Activated T-cell treated with anti-CD3 and anti-CD28 coated beads for 24 hours (primary cell): ENCODE measurements around the gene TMIGD3.

Experiments used
- DNase-seq: peaks from one replicate; pipeline ENCODE4 v3.0.0-alpha.2; 2020; ENCODE audit warnings: low read depth

Gene TMIGD3

DNA sequence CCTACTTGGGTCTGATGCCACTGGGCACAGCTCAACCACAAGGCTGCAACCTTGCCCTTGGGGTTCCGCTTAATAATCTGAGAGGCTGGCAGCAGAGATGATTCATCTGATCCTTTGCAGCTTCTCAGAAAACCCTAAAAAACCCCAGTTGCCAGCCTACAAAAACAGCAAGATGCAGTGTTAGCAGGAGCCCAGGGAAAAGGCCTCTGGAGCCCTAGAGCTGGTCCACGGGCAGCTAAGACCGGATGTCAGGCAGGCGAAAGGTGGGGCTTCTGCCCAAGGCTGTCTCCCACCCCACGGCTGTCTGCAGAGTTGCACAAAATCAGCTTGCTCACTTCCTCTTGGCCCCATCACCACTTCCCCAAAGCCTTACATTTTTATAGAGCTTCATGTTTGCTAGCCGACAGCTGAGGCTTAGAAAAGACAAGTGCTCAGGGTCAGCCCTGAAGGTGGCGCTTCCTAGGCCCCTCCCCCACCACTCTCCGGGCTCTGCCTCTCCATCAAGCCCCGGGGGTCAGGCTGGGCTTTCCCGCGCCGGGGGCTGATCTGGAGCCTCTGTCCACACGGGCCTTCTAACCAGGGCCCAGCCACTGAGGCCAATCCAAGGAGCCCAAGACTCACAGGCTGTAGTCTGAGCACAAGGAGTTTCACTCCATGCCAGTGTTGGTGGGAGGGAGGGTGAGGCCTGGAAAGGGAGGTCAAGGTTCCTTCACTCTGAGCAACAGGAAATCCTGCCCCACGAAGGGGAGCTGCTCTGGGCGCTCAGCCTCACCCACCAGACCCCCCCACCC is 4.2 kb upstream of the TMIGD3 start:
- peak; percentile 44 for DNase-seq

DNA sequence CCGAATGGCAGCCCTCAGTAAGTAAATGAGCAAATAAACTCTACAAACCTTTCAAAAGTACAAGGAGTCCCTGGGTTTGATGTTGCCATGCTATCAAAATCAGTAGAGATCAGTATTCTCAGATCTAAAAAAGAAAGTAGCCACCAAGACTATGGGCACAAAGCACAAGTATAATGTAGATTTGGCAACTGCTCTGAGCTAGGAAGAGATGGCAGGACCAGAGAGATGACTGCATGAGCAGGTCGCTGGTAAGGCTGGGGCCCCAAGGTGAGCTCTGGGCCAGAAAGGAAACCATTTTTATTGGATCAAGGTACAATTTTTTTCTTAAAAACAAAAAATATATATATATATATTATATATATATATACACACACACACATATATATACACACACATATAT is 3.1 kb upstream of the TMIGD3 start:
- DNase-seq: no peak

GRCh38 chr1:111505641-111506119 is 2.2 kb upstream of the TMIGD3 start:
- no peak for DNase-seq

GRCh38 chr1:111504097-111504496 is 664 bp upstream of the TMIGD3 start:
- DNase-seq: no peak

DNA sequence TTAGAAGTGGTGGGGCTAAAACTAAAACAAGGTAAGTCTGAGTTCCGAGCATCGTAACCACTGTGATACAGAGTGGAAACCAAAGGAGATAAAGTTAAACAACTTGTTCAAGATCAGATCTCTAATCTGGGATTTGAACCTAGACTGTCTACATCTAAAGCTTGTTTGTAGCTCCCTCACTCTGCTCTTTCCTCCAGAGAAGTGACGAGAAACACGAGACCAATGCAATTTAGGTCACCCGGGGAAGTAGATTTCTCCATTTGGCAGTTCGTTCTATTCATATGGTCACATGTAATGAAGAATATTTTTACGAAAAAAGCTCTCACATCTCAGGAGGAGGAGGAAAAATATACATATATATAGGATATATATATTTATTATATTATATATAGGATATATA is 1.8 kb downstream of the TMIGD3 start:
- DNase-seq: no peak

GRCh38 chr1:111499026-111499785 is 4.2 kb downstream of the TMIGD3 start:
- no peak for DNase-seq

GRCh38 chr1:111497592-111497991 is 5.8 kb downstream of the TMIGD3 start:
- no peak for DNase-seq

DNA sequence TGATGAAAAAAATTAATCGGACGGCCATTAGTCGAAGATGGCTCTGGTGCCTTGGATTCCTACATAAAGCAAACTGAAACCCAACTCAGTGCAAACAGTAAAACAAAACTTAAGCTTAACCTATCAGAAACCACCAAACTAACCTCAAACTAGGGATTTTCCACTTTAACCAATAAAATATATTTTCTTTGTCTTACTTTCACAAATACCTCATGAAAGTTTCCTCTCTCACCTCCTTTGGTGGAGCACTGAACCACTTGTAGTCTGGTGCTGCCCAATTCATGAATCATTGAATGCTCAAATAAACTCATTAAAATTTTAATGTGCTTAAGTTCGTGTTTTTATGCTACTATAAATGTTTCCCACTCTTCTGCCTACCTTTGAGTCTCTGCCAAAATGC is 7.0 kb downstream of the TMIGD3 start:
- DNase-seq: no peak

DNA sequence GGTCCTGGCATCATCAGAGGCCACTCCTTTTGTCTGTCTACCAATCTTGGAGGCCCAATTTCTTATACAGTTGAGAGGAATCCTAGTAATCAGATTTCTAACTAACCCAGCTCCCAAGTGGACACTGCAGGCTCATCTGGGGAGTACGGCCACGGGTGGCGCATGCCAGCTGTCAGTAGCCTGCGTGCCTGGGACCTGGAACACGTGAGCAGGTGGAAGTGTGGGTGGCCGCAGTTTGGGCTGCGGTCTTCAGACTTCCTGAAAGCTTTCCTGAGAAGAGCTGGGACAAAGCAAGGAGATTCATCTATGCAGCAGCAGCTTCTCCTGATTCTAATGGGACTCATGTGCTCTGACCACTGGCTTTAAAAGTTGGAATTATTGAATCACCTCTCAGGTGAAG is 12.4 kb downstream of the TMIGD3 start:
- DNase-seq: no peak

- no peak for DNase-seq
These were observed 13.2 kb downstream of the TMIGD3 start for GRCh38 chr1:111490220-111490619.

DNA sequence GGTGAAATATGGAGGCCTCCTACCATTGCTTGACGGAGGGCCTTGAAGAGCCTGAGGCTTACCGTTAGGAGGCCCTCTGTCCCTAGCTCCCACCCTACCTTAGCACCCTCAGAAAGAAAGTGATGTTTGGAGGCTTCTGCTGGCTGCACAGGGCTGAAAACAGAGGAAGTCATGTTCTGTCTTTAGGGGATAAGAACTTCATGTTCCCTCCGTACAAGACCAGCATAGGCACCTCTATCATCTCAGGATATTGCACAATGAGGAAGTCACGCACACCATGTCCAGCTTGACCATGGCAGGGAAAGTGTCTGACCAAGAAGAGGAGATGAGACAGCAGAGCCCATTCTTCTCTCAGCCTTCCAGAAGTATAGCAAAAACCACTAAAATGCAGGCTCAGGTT is 13.8 kb downstream of the TMIGD3 start:
- DNase-seq: no peak

GRCh38 chr1:111488669-111489068 is 14.8 kb downstream of the TMIGD3 start:
- no peak for DNase-seq

DNA sequence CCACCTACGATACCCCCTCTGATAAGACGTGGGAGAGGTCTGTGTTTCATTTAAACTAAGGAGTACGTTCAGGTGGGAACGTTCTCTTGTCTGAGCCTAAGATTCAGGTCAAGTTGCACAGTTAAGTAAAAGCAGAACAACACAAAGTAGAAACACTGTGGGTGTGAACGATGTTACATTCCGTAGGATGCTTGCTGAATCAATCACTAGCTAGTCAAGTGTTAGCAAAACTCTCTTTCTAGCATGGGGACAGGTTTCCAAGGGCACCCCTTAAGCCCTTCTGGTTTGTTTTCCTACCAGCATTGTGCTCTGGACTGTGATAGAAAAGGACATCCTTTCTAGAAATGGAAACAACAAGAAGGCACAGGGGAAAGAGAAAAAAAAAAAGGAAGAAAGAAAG is 16.3 kb downstream of the TMIGD3 start:
- no peak for DNase-seq

DNA sequence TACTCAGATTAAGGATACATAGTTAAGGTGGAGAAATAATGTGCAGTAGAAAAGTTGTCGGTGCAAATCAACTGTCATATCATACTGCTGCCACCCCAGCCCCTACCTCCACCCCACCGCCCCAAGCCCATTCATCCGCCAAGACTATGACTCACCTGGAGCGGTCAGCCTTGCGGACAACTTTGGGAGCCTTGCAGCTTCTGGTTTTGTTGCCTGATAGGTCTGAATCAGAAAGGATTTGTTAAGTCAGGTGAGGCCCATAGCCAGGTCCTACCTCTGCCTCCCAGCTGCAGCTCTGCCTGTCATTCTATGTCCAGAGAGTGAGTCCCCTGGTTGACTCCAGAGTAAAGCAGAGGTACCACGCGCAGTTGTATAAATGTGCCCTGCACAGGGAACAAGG is 17.0 kb downstream of the TMIGD3 start:
- DNase-seq: no peak

DNA sequence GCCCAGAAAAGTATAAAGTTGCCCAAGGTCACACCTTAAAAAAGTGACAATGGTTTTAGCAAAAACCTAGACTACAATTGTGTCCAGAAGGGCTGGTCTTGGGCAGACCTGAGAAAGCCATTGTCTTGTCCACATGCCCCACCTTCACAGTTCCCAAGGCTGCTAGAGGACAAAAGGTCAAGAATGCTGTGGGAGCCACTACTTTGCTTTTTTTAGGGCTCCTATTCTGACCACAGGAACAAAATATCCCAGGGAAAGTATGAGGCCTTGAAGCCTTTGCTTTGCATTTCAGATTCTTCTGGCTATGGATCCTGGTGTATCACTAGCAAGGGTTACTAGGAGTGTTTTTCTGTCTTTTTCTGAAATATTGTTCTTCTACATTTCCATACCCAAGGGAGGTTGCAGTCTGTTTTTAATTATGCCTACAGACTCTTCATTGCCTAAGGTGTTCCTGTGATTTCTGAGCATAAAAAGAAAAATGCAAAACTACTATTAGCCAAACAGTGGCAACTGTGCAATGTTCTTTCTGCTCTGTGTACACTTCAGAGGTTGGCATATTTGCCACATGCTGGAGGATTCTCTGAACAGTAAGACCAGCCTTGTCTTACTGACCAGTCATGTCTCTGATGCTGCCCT is 18.9 kb downstream of the TMIGD3 start:
- DNase-seq: no peak

DNA sequence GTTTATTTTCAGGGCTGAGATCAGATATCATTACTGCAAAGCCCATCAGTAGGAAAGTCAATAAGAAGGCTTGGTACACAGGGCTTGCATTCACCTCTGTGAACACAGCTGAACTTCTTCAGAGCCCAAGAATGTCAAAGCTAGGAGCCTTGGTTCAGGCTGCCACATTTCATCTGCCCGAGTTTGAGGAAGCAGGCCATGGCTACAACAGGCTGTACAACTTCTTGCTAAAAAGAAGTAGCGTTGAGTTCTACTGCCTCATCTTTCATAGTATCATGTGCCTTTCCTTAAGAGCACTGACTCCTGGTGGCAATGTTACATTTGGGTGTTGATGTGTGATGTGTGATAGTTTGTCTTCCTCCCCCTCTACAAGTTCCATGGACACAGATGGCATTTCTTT is 19.6 kb downstream of the TMIGD3 start:
- DNase-seq: no peak

DNA sequence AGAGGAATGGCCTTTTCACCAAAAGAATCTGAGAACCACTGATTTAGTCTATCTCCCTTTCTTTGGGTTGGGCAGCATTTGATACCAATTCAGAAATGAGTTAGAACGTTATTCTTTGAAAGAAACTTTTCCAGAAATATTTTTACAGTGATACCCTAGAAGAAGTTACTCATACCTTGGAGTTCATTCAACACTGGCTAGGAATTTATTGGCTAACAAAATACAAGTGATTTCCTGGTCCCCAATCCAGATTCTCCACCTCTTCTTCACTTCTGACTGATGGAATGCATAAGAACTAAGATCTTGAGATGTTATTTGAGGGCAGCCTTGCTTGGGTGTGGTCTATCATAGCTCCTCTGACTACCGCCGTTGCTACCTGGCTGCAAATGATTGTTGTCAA is 20.3 kb downstream of the TMIGD3 start:
- DNase-seq: no peak

DNA sequence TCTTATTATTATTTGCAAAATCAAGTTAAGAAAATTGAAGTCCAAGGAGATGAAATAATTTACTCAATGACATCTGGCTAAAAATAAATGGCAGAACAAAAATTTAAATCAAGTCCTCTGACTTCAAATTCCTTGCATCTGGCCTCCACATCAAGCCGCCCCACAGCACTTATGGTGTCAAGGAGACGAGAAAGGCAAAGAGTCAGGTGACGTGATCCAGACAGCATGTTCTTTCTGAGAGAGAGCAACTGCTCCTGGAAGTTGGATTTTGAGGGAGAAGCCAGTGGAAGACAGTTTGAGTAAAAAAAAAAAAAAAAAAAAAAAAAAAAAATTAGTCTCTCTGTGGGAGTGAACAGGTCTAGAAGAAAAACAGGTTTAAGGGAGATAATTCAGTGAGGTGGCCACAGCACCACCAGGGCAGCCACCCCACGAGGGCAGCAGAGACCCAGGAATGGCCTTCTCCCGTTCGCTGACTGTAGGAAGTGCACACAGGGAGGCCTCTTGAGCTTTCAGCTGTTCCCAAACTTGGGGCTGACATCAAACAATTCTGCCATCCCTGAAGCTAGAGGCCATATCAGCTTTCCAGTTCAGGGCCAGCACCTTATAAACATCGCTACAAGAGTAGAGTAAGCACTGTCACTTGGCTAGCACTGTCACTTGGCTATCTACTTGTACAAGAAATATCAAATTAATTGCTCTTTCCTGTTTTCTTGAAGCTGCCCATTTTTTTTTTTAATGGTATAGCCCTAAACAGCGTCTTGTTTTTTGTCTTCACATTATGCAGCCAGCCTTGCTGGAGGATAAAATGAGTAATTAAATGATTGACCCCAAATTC is 21.8 kb downstream of the TMIGD3 start:
- DNase-seq: peak; percentile 43

- DNase-seq: no peak
These were observed 22.8 kb downstream of the TMIGD3 start for GRCh38 chr1:111480674-111481073.

GRCh38 chr1:111476761-111477309 is 26.6 kb downstream of the TMIGD3 start:
- DNase-seq: no peak

DNA sequence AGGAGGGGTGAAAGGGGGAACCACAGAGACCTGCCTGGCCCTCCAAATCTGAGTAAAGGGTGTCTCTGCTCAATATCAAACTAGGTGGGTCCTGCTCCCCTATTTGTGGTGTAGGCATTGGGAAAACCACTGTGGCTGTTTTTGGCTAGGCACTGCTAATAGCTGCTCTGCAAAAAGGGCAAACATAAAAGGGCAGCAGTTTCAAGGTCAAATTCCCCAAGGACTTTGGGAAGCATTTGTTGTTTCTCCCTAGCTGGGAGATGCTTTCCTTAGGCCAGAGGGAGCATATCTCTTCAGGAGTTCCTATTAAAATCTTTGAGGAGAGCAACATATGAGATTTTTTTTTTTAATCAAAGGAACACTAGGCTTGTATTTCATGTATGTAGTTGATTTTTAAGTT is 27.2 kb downstream of the TMIGD3 start:
- DNase-seq: no peak

DNA sequence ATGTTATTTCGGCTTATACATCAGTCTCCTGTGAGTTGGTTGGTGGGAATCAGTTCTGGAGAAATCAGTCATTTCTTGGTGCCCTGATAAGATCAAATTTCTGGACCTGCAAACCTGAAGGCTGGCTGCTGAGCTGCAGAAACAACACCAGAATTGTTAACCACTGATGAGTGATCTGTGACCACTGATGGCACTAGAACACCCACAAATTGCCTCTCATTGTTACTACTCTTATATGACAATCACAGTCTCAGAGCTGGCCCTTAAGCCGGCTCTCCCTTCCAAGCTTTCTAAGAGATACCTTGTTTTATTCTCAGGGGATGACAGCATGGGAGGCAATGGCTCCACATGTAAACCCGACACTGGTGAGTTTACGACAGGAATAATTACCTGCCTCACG is 27.7 kb downstream of the TMIGD3 start:
- DNase-seq: peak; percentile 34
